H1 (cell line): ENCODE measurements around the gene TMEM154.

Experiments
- BRCA1 ChIP-seq: IDR thresholded peaks from 2 replicates; pipeline ENCODE4 v1.6.1; 2012; ENCODE audit warnings: low read depth, low read length, improper control_type of control experiment
- CEBPB ChIP-seq: IDR thresholded peaks from 2 replicates; pipeline ENCODE4 v1.6.1; 2012; ENCODE audit warnings: low read depth, low read length
- POLR2AphosphoS5 ChIP-seq: IDR thresholded peaks from 2 replicates; pipeline ENCODE4 v1.6.1; 2011; ENCODE audit warnings: low read depth, low read length
- YY1 ChIP-seq: IDR thresholded peaks from 2 replicates; pipeline ENCODE4 v1.6.1; 2011; ENCODE audit warnings: low read depth, mild to moderate bottlenecking, low read length

GRCh38 chr4:152590179-152591031 lies 89.4 kb downstream of the TMEM154 start:
- TF ChIP-seq CEBPB (no peak), POLR2AphosphoS5 (no peak), YY1 (no peak), BRCA1 (no peak)
